SK-N-SH (cell line): ENCODE results near the gene RPL7A.
"Not testable (repeated sequence)": the region's sequence is repeated elsewhere in the genome, so short reads cannot be mapped to it uniquely, and the experiment has no call there.

ENCODE experiments used
- EZH2phosphoT487 ChIP-seq: fragments of 200-600 bp; sonication (generic); IDR thresholded peaks from 2 replicates; pipeline ENCODE4 v1.6.1; 2017; ENCODE audit warnings: low read depth, mixed run types, mild to moderate bottlenecking, antibody characterized with exemption, moderate library complexity, borderline replicate concordance
- MEF2A ChIP-seq: IDR thresholded peaks from 2 replicates; pipeline ENCODE4 v1.4.0; 2012; ENCODE audit warnings: low read depth, borderline replicate concordance
- POLR2AphosphoS5 ChIP-seq: IDR thresholded peaks from 2 replicates; pipeline ENCODE4 v1.6.1; 2012; ENCODE audit warnings: low read depth, low read length
- RAD21 ChIP-seq: IDR thresholded peaks from 2 replicates; pipeline ENCODE4 v1.6.1; 2012; ENCODE audit warnings: mild to moderate bottlenecking, low read length
- SMC3 ChIP-seq: IDR thresholded peaks from 2 replicates; pipeline ENCODE4 v1.6.1; 2012; ENCODE audit warnings: low read depth, low read length, improper control_type of control experiment
- YY1 ChIP-seq: IDR thresholded peaks from 2 replicates; pipeline ENCODE4 v1.4.0; 2012; ENCODE audit warnings: low read depth, mild to moderate bottlenecking
- TF ChIP-seq, protein P1 (sequence below): fragments of 200-600 bp; sonication (generic); IDR thresholded peaks from 2 replicates; pipeline ENCODE4 v1.6.1; 2017; ENCODE audit warnings: antibody characterized with exemption, mild to moderate bottlenecking, moderate library complexity

DNA sequence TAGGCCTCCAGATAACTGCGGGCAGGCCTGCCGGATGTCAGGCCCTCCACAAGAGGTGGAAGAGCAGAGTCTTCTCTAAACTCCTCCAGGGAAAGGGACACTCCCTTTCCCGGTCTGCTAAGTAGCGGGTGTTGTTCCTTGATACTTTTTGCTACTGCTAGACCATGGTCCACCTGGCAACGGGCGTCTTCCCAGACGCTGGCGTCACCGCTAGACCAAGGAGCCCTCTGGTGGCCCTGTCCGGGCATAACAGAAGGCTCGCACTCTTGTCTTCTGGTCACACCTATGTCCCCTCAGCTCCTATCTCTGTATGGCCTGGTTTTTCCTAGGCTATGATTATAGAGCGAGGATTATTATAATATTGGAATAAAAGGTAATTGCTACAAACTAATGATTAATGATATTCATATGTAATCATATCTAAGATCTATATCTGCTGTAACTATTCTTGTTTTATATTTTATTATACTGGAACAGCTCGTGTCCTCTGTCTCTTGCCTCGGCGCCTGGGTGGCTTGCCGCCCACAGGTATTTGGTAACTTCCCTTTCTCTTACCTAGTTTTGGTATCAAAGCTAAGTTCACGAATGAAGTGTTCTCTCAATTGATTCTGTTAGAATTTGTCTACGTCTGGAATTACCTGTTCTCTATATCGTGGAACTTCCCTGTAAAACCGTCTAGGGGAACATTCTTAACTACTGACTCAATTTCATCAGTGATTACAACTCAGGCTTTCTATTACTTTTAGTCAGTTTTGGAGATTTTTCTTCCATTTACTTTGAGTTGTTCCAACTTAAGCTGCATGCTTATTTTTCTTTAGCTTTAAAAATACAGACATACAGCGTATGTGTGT lies 18.5 kb upstream of the RPL7A start:
- TF ChIP-seq MEF2A, YY1, EZH2phosphoT487: not testable (repeated sequence)
- 0 out of 2 replicates have a peak, but pooled peaks have one; percentile 15 for TF ChIP-seq POLR2AphosphoS5
- TF ChIP-seq, protein P1, sequence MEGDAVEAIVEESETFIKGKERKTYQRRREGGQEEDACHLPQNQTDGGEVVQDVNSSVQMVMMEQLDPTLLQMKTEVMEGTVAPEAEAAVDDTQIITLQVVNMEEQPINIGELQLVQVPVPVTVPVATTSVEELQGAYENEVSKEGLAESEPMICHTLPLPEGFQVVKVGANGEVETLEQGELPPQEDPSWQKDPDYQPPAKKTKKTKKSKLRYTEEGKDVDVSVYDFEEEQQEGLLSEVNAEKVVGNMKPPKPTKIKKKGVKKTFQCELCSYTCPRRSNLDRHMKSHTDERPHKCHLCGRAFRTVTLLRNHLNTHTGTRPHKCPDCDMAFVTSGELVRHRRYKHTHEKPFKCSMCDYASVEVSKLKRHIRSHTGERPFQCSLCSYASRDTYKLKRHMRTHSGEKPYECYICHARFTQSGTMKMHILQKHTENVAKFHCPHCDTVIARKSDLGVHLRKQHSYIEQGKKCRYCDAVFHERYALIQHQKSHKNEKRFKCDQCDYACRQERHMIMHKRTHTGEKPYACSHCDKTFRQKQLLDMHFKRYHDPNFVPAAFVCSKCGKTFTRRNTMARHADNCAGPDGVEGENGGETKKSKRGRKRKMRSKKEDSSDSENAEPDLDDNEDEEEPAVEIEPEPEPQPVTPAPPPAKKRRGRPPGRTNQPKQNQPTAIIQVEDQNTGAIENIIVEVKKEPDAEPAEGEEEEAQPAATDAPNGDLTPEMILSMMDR: peak; percentile 64
- 0 out of 2 replicates have a peak, but pooled peaks have one; percentile 31 for TF ChIP-seq SMC3
- peak; percentile 57 for TF ChIP-seq RAD21
